RKO (cell line): ENCODE results near the gene R3HDM2.
A peak's percentile ranks its signal among the peaks of the same experiment; 100 is the strongest.
"Not testable (repeated sequence)": the region's sequence is repeated elsewhere in the genome, so short reads cannot be mapped to it uniquely, and the experiment has no call there.

ENCODE experiments used
- DNase-seq: peaks from one replicate; pipeline ENCODE4 v3.0.0-alpha.2; 2016; ENCODE audit warnings: low spot score

Gene R3HDM2

DNA sequence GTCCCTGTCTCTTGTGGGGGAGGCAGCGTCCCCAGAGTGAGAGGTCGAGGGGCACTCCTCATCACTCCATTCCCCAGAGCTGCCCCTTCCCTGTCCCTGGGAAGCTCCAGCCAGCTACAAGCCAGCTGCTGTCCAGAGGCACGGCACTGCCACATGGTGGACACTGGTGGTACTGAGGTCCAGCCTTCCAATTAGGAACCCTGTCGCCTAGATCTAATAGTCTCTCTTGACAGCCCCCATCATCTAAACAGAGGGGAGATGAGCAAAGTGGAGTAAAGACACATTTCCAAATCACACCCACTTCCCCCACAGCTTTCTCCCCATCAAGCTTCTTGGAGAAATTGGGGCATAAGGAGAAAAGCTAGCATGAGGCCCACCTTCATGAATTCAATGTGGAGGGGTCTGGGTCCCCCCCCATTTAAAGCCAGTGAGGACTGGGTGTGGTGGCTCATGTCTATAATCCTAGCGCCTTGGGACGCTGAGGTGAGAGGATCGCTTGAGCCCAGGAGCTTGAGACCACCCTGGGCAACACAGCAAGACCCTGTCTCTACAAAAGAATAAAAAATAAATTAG, 22.2 kb upstream of the R3HDM2 start:
- DNase-seq = peak; percentile 82

DNA sequence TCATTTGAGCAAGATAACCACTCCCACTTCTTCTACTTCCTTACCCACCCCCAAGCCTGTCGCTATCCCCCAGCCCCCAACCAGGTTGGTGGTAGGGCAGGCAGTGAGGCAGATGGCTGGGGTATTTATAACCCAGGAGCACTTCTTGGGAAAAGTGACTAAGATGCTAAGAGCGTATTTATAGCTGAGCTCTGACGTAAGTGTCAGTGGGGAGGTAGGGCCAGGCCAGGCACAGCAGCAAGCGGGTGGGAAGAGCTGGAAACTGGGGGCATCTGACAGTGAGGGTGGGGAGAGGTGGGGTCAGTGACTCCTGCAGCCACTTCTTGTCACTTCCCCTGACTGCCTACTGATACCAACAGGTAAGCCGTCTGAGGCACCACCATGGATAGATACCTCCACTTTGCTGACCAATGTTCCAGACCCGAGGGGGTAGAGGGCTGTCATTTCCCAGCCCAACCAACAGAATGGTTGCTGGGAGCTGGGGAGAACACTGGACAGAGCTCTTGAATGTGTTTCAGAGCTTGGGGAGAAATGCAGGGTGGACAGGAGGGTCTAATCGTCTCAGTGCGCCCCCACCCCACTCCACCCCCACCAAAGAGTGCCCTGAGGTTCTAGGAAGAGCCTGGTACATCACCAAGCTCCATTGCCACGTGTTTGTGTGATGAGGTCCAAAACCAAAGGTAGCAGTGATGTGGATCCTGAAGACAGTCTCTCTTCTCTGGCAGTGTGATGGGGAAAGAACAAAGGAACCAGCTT, 21.5 kb upstream of the R3HDM2 start:
- peak; percentile 48 for DNase-seq

DNA sequence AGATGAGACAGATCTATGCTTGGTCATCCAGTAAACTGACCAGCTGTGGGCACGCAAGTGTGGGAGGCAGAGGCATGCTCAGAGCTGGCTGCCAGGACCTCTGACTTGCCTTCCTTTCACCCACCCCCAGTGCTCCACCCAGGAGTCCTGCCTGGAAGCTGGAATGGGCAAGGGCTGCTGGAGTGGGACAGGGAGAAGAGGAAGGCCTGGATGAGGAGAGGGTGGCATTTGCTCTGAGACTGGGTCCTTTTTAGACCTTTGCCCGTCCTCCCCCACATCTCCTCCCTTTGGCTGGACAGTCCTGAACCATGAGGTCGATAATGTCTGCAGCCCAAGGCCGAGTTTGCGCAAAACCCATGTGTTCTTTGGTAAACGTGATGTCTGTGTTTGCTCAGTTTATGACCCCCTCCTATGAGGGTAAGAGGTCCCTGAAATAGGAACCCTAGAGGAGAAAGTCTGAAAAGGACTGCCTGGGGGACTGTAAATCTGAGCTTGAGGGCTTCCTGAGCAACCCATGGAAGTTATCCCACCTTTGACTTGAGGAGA, 20.5 kb upstream of the R3HDM2 start:
- DNase-seq = no peak

DNA sequence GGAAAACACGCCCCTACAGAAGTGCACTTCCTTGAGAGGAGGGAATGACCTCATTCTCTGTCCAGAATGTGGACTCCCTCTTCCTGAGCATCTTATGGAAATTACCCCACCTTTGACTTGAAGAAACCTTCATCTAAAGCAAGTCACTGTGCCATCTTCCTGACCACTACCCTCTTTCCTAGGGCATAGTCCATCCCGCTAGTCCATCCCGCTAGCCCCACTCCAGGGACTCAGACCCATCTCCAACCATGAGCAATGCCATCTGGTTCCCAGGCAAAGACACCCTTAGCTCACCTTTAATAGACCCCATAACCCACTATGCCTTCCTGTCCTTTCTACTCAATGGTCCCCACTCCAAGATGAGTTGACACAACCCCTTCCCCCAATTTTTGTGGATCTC, 19.2 kb upstream of the R3HDM2 start:
- no peak for DNase-seq

DNA sequence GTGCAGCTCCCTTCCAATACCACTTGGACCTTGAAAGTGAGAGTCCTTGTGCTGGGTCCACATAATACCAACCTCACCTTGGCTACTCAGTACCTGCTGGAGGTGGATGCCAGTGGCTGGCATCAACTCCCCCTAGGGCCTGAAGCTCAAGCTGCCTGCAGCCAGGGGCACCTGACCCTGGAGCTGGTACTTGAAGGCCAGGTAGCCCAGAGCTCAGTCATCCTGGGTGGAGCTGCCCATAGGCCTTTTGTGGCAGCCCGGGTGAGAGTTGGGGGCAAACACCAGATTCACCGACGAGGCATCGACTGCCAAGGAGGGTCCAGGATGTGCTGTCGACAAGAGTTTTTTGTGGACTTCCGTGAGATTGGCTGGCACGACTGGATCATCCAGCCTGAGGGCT, 18.5 kb upstream of the R3HDM2 start:
- no peak for DNase-seq

DNA sequence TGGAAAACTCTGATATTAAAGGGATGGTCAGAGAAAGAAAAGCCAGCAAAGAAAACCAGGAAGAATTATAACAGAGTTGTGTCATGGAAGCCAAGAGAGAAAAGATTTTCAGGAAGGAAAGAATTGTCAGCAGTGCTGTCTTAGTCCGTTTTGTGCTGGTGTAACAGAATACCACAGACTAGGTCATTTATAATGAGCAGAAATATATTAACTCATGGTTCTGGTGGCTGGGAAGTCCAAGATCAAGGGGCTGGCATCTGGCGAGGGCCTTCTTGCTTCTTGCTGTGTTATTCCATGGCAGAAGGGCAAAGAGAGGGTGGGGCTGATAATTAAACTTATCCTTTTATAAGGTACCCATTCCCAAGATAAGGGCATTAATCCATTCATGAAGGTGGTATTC, 17.8 kb upstream of the R3HDM2 start:
- DNase-seq = no peak

DNA sequence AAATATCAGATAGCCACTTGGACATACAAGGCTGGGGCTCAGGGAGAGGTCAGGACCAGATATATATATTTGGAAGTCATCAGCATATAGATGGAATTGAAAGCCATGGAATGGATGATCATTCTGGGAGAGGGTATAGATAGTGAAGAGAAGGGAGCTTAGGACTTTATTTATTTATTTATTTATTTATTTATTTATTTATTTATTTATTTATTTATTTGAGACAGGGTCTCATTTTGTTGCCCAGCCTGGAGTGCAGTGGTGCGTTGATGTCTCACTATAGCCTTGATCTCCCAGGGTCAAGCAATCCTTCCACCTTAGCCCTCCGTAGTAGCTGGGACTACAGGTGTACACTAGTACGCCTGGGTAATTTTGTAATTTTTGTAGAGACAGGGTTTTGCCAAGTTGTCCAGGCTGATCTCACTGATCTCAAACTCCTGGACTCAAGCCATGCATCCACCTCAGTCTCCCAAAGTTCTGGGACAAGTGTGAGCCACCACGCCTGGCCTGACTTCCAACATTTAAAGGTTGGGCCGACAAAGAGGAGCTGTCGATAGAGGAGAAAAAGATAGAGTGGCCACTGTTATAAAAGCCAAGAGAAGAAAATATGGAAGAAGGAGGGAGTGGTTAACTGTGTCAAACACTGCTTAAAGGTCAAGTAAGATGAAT, 15.6 kb upstream of the R3HDM2 start:
- no peak for DNase-seq

DNA sequence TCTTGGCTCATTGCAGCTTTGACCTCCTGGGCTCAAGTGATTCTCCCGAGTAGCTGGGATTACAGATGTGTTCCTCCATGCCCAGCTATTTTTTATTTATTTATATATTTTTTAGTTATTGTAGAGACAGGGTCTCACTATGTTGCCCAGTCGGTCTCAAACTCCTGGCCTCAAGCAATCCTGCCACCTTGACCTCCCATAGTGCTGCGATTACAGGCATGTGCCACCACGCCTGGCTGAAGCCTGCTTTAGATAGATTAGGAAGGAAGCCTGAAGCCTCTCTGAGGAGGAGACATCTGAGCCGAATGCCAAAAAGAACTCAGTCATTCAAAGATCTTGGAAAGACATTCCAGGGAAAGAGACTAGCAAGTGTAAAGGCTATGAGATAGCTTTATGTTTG, 13.9 kb upstream of the R3HDM2 start:
- DNase-seq = no peak

DNA sequence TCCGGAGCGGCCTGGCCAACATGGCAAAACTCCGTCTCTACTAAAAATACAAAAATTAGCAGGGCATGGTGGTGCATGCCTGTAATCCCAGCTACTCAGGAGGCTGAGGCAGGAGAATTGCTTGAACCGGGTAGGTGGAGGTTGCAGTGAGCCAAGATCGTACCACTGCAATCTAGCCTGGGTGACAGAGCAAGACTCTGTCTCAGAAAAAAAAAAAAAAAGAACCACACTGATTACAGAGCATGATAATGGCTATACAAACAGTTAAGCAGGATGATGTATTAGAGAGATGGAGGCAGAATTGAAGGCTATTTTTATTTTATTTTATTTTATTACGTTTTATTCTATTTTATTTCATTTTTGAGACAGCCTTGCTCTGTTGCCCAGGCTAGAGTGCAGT, 13.5 kb upstream of the R3HDM2 start:
- DNase-seq = not testable (repeated sequence)

DNA sequence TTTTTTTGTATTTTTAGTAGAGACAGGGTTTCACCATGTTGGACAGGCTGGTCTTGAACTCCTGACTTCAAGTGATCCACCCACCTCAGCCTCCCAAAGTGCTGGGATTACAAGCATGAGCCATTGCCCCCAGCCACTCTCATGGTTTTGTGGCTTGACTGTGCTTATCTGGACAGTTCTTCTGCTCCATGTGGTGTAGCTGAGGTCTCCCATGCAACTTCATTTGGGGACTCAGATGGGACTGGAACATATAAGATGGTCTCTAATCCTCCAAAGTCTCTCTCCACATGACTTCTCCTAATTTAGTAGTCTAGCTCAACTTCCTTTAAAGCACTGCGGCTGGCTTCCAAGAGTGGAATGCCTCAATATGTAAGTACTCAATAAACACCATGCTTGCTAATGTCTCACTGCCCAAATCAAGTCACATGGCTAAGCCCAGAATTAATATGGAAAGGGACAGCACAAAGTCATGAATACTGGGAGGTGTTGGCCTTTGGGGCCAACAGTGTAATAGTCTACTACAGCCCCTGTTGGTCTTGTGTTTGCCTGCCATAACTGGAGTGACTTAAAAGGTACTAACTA, 11.1 kb upstream of the R3HDM2 start:
- DNase-seq = no peak

DNA sequence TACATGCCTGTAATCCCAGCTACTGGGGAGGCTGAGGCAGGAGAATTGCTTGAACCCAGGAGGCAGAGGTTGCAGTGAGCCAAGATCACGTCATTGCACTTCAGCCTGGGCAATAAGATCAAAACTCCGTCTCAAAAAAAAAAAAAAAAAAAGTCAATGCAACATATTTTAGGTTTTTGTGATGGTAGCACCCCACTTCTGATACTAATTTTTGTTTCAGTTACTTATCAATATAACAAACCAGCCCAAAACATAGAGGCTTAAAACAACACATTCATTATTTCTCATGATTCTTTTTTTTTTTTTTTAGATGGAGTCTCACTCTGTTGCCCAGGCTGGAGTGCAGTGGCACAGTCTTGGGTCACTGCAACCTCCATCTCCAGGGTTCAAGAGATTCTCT, 10.6 kb upstream of the R3HDM2 start:
- not testable (repeated sequence) for DNase-seq

DNA sequence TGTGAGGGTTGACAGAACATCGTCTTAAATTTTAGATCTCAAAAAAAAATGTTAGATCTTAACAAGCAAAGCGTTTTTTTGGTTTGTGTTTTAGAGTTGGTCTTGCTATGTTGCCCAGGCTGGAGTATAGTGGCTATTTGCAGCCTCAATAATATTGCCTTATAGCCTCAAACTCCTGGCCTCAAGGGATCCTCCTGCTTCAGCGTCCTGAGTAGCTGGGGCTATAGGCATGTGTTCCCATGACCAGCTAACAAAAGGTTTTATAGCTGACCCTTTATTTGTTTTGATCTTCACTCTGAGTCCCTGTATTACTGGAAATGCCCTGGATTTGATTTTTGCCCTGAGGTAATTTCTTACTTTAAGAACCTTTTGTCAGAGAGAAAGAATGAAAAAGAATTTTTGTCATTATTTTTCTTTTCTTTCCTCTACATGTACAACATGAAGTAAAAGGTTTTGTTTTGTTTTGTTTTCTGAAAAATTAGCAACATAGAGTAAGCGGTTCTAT, 9.0 kb upstream of the R3HDM2 start:
- DNase-seq = no peak

DNA sequence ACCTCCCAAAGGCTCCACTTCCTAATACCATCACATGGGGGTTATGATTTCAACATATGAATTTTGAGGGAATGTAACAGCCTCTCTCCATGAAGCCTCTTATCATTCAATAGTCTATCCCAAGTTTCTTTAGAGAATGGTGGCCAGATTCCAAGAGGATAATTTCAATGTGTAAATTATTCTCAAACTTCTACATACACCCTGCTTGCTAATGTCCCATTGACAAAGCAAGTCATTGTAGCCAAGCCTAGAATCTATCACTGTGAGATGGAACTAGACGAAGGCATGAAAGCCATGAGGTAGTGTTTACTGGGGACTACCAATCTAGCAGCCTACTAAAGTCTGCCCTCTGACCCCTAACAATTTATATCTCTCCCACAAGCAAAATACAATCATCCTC, 7.6 kb upstream of the R3HDM2 start:
- no peak for DNase-seq

DNA sequence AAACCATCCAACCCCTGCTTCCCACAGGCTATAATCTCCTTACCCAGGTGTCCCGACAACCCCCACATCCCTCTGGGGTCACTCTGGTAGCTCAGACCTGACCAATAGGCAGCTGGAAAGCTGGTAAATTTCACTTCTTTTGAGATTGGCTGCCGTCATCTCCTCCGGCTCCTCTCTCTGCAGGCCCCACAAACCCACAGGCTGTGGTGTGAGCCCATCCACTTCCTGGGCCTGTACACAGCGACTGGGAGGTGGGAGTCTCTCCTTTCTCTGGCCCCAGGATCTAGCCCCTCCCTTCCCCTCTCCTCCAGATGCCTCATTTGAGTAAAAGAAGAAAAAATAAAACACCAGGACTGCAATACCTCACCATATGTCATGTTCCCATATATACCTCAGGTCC, 4.5 kb upstream of the R3HDM2 start:
- no peak for DNase-seq

DNA sequence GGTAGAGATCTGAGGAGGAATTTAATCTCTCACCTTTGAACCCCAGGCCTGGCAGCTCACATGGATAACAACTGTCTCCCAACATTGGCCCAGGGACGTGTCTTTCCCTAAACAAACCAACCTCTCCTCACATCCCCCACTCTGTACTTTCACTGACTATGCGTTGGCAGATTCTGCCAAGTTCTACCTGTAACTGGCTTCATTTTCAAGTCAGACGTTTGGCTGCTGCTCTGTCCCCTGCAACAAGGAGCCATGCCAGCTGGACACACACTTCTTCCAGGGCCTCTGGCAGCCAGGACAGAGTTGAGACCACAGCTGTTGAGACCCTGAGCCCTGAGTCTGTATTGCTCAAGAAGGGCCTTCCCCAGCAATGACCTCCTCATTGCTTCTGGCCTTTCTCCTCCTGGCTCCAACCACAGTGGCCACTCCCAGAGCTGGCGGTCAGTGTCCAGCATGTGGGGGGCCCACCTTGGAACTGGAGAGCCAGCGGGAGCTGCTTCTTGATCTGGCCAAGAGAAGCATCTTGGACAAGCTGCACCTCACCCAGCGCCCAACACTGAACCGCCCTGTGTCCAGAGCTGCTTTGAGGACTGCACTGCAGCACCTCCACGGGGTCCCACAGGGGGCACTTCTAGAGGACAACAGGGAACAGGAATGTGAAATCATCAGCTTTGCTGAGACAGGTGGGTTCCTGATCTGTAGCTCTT, 3.8 kb upstream of the R3HDM2 start, which contains the start of gene INHBC:
TSS of gene INHBC (plus strand) at position 268 of the 707 bp plus-strand sequence. CDS start at position 371, 103 bp downstream.
- DNase-seq = no peak

DNA sequence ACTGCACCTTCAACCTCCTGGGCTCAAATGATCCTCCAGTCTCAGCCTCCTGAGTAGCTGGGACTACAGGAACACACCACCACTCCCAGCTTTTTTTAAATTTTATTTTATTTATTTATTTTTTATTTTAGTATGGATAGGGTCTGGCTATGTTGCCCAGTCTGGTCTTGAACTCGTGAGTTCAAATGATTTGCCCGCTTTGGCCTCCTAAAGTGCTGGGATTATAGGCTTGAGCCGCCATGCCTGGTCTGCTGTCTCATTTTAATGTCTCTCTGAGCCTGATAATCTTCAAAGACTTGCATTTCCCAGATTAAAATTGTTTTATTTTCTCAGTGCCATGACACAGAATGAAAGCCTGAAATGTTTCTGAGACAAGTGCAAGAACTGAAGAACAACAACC, 2.5 kb upstream of the R3HDM2 start:
- no peak for DNase-seq

DNA sequence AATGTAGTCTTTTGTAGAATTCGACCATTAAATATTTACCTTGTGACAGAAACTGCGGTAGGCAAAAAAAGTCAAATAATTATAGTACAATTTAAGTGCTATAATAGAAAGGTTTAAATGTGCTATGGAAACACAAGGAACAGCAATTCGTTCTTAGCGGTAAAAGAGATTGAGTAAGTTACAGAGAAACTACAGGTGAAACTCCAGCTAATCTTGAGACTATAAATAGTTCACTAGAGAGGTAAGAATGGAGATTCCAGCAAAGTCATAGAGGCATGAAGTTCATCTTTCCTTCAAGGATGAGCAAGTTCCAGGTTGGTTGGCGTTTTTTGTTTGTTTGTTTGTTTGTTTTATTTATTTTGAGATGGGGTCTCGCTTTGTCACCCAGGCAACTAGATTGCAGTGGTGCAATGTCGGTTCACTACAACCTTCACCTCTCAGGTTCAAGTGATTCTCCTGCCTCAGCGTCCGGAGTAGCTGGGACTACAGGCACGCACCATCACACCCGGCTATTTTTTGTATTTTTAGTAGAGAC, 878 bp upstream of the R3HDM2 start:
- DNase-seq = no peak

DNA sequence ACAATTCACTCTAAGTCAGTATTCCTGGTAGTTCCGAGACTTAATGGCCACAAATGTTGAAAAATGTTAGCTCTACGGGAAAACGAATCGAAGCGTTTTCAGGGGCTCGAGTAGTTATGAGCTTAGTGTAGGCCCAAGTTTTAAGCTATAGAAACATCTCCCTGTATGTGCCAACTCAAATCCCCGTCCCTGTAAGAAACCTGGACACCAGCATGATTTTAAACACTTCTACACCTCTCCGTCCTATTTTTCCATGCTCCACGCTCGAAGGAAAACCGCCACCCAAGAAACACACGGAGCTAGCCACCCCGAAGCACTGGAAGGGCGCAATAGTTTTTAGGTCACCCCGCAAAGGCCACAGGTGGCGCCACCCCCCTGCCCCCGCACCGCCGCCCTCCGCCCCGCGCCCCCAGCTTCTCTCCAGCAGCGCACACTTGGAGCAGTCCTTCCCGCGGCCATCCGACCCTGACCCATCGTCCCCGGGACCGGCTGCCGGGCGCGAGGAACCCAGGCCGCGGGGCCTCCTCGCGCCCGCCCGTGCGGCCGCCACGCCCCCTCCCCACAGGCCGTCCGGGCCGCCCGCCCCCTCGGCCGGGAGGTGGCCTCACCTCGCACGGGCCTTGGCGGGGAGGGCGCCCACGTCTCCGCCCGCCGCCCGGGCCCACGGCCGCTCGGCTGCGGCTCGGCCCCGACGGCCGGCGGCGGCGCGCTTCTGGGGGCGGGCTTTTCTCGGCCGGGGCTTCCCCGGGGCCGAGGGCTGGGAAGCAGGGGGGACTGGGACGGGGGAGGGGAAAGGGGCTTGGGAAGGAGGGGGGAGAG, 522 bp downstream of the R3HDM2 start:
- peak; percentile 56 for DNase-seq

DNA sequence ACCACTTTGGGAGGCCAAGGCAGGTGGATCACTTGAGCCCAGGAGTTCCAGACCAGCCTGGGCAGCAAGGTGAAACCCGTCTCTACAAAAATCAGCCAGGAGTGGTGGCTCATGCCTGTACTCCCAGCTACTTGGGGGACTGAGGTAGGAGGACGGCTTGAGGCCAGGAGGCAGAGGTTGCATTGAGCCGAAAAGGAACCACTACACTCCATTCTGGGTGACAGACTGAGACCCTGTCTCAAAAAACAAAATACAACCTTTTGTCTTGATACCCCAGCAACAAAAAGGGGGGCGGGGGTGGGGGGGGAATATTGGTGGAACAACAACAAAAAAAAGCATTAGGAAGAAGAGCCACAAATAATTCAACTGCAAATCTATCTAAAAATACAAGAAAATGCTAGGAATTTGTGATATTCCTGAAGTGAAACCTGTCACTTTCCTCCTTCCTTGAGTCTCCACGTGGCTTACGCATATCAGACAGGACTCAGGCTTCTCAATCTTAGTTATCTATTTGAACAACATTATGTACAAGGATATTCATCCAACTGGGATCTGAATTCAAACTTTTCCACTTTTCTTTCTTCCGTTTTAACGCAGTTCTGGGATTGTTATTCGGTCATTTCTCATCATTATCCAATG, 1.3 kb downstream of the R3HDM2 start:
- DNase-seq = peak; percentile 47

DNA sequence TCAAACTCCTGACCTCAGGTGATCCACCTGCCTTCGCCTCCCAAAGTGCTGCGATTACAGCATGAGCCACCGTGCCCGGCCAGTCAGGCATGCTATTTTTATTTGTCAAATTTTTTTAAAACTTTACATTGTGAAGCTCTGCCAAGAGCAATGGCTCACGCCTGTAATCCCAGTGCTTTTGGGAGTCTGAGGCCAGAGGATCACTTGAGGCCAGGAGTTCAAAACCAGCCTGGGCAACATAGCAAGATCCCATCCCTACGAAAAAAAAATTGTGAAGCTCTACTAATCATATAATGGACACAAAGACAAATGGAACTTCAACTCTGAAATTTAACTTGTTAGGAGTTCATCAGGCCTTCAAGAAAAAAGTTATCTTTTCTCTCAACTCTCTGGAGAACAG, 1.9 kb downstream of the R3HDM2 start:
- DNase-seq = no peak
